Liver (tissue), 3 donors: ENCODE data around the gene MMP8.

Source experiments
- GABPA ChIP-seq, 2 donors: IDR thresholded peaks in 1 of 2; conservative IDR thresholded peaks in 1 of 2; 2 replicates each; pipeline ENCODE4 v1.6.1; 2016; ENCODE audit warnings: antibody characterized with exemption in 2 of 2, mild to moderate bottlenecking in 1 of 2, moderate library complexity in 1 of 2
- TF ChIP-seq, protein P1 (sequence below): fragments of 150-350 bp; IDR thresholded peaks from 2 replicates; pipeline ENCODE4 v1.5.1; 2017; ENCODE audit warnings: improper control_type of control experiment, low read depth, low read length; ENCODE audit not compliant: missing input control
- TF ChIP-seq, protein P2 (sequence below): IDR thresholded peaks from 2 replicates; pipeline ENCODE4 v1.6.1; 2016; ENCODE audit warnings: antibody characterized with exemption
- TF ChIP-seq, protein P3 (sequence below): IDR thresholded peaks from 2 replicates; pipeline ENCODE4 v1.6.1; 2016; ENCODE audit warnings: antibody characterized with exemption
- donor health status: healthy.
- donor health status: healthy.

DNA sequence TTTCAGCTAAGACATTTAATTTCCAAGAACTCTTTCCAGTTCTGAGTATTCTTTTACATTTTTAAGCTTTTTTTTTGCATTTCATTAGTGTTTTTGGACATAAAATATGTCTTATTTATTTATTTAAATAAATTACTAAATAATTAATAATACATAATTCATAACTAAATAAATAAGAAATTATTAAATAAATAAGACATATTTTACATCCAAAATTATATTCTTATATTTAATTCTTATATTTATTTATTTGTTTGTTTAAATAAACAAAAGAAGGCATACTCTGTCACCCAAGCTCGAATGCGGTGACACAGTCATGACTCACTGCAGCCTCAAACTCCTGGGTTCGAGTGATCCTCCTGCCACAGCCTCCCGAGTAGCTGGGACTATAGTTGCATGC is 16.1 kb downstream of the MMP8 start:
- TF ChIP-seq GABPA (IDR thresholded peaks at IDR 0.05 in 1 of 2, conservative IDR thresholded peaks at IDR 0.05 in 1 of 2) = no peak
- TF ChIP-seq, protein P1, sequence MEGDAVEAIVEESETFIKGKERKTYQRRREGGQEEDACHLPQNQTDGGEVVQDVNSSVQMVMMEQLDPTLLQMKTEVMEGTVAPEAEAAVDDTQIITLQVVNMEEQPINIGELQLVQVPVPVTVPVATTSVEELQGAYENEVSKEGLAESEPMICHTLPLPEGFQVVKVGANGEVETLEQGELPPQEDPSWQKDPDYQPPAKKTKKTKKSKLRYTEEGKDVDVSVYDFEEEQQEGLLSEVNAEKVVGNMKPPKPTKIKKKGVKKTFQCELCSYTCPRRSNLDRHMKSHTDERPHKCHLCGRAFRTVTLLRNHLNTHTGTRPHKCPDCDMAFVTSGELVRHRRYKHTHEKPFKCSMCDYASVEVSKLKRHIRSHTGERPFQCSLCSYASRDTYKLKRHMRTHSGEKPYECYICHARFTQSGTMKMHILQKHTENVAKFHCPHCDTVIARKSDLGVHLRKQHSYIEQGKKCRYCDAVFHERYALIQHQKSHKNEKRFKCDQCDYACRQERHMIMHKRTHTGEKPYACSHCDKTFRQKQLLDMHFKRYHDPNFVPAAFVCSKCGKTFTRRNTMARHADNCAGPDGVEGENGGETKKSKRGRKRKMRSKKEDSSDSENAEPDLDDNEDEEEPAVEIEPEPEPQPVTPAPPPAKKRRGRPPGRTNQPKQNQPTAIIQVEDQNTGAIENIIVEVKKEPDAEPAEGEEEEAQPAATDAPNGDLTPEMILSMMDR = no peak
- TF ChIP-seq, protein P2, sequence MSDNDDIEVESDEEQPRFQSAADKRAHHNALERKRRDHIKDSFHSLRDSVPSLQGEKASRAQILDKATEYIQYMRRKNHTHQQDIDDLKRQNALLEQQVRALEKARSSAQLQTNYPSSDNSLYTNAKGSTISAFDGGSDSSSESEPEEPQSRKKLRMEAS = no peak
- TF ChIP-seq, protein P3, sequence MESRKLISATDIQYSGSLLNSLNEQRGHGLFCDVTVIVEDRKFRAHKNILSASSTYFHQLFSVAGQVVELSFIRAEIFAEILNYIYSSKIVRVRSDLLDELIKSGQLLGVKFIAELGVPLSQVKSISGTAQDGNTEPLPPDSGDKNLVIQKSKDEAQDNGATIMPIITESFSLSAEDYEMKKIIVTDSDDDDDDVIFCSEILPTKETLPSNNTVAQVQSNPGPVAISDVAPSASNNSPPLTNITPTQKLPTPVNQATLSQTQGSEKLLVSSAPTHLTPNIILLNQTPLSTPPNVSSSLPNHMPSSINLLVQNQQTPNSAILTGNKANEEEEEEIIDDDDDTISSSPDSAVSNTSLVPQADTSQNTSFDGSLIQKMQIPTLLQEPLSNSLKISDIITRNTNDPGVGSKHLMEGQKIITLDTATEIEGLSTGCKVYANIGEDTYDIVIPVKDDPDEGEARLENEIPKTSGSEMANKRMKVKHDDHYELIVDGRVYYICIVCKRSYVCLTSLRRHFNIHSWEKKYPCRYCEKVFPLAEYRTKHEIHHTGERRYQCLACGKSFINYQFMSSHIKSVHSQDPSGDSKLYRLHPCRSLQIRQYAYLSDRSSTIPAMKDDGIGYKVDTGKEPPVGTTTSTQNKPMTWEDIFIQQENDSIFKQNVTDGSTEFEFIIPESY = no peak
